H9 (cell line): Measurements from ENCODE around the gene CAMTA1. TPM values are rescaled to one million over a fixed set of nuclear protein-coding genes. Genes with fewer than 3 reads are reported as not detected.

ENCODE experiments used
- DNase-seq: peaks from one replicate; pipeline ENCODE4 v3.0.0-alpha.2; 2017
- H2AFZ ChIP-seq: one replicate; pipeline ENCODE4 v1.6.1; 2013; ENCODE audit warnings: mild to moderate bottlenecking, low read length, control low read depth, moderate library complexity
- H2AK5ac ChIP-seq: 2 replicates; pipeline ENCODE4 v1.6.1; 2013; ENCODE audit warnings: low read length, control low read depth, mixed read lengths; ENCODE audit not compliant: insufficient read length
- H2BK120ac ChIP-seq: one replicate; pipeline ENCODE4 v1.6.1; 2013; ENCODE audit warnings: low read depth, mild to moderate bottlenecking, low read length, control low read depth, inconsistent platforms; ENCODE audit not compliant: poor library complexity, severe bottlenecking
- H2BK12ac ChIP-seq: 2 replicates; pipeline ENCODE4 v1.6.1; 2013; ENCODE audit warnings: low read length, control low read depth, mixed read lengths, low read depth; ENCODE audit not compliant: insufficient read length
- H2BK15ac ChIP-seq: 2 replicates; pipeline ENCODE4 v1.6.1; 2013; ENCODE audit warnings: low read depth, low read length, control low read depth
- H2BK20ac ChIP-seq: one replicate; pipeline ENCODE4 v1.6.1; 2013; ENCODE audit warnings: low read depth, mild to moderate bottlenecking, low read length, control low read depth, inconsistent platforms; ENCODE audit not compliant: poor library complexity, severe bottlenecking
- H2BK5ac ChIP-seq: 2 replicates; pipeline ENCODE4 v1.6.1; 2013; ENCODE audit warnings: low read length, control low read depth, mixed read lengths; ENCODE audit not compliant: insufficient read length
- H3K14ac ChIP-seq: 2 replicates; pipeline ENCODE4 v1.6.1; 2013; ENCODE audit warnings: low read length, control low read depth; ENCODE audit not compliant: insufficient read depth
- H3K18ac ChIP-seq: 2 replicates; pipeline ENCODE4 v1.6.1; 2013; ENCODE audit warnings: low read depth, mild to moderate bottlenecking, mixed read lengths, low read length, control low read depth; ENCODE audit not compliant: insufficient read length
- H3K23ac ChIP-seq: 2 replicates; pipeline ENCODE4 v1.6.1; 2013; ENCODE audit warnings: low read length, control low read depth, mixed read lengths, low read depth; ENCODE audit not compliant: insufficient read length
- H3K23me2 ChIP-seq: 2 replicates; pipeline ENCODE4 v1.6.1; 2013; ENCODE audit warnings: low read depth, mild to moderate bottlenecking, mixed read lengths, low read length, control low read depth; ENCODE audit not compliant: insufficient read length, poor library complexity, severe bottlenecking
- H3K27ac ChIP-seq: 2 replicates; pipeline ENCODE4 v1.5.1; 2013; ENCODE audit warnings: low read length, control low read depth, mixed read lengths, low read depth; ENCODE audit not compliant: insufficient read length
- H3K27me3 ChIP-seq: 2 replicates; pipeline ENCODE4 v1.6.1; 2013; ENCODE audit warnings: low read length, control low read depth, inconsistent platforms; ENCODE audit not compliant: insufficient read depth
- H3K4ac ChIP-seq: 2 replicates; pipeline ENCODE4 v1.6.1; 2013; ENCODE audit warnings: low read depth, mild to moderate bottlenecking, control low read depth, inconsistent platforms, low read length, moderate library complexity
- H3K4me1 ChIP-seq: 2 replicates; pipeline ENCODE4 v1.6.1; 2013; ENCODE audit warnings: low read length, control low read depth, inconsistent platforms; ENCODE audit not compliant: insufficient read depth
- H3K4me2 ChIP-seq: 2 replicates; pipeline ENCODE4 v1.6.1; 2013; ENCODE audit warnings: low read length, control low read depth, mixed read lengths; ENCODE audit not compliant: insufficient read length, insufficient read depth
- H3K56ac ChIP-seq: 2 replicates; pipeline ENCODE4 v1.6.1; 2013; ENCODE audit warnings: low read depth, mild to moderate bottlenecking, mixed read lengths, low read length, control low read depth; ENCODE audit not compliant: insufficient read length
- H3K79me1 ChIP-seq: 2 replicates; pipeline ENCODE4 v1.6.1; 2013; ENCODE audit warnings: low read depth, mild to moderate bottlenecking, moderate library complexity, low read length, control low read depth, inconsistent platforms; ENCODE audit not compliant: insufficient read depth, poor library complexity, severe bottlenecking
- H3K79me2 ChIP-seq: 2 replicates; pipeline ENCODE4 v1.6.1; 2013; ENCODE audit warnings: low read length, control low read depth, inconsistent platforms; ENCODE audit not compliant: insufficient read depth
- H3K9ac ChIP-seq: 2 replicates; pipeline ENCODE4 v1.6.1; 2013; ENCODE audit warnings: low read length, control low read depth, mixed read lengths; ENCODE audit not compliant: insufficient read length; ENCODE audit errors: extremely low read depth
- H3K9me3 ChIP-seq: one replicate; pipeline ENCODE4 v1.6.1; 2013; ENCODE audit warnings: low read depth, low read length, inconsistent platforms; ENCODE audit not compliant: control insufficient read depth
- H3T11ph ChIP-seq: one replicate; pipeline ENCODE4 v1.6.1; 2013; ENCODE audit warnings: mild to moderate bottlenecking, low read length, control low read depth, inconsistent platforms
- H4K20me1 ChIP-seq: one replicate; pipeline ENCODE4 v1.6.1; 2013; ENCODE audit not compliant: control insufficient read depth, insufficient read length, insufficient read depth
- H4K5ac ChIP-seq: 2 replicates; pipeline ENCODE4 v1.6.1; 2013; ENCODE audit warnings: low read depth, mild to moderate bottlenecking, mixed read lengths, low read length, control low read depth; ENCODE audit not compliant: insufficient read length
- H4K8ac ChIP-seq: replicated peaks from 2 replicates; pipeline ENCODE4 v1.6.1; 2013; ENCODE audit warnings: low read length, control low read depth, mixed read lengths, low read depth; ENCODE audit not compliant: insufficient read length
- H4K91ac ChIP-seq: 2 replicates; pipeline ENCODE4 v1.6.1; 2013; ENCODE audit warnings: low read depth, mild to moderate bottlenecking, moderate library complexity, mixed read lengths, low read length, control low read depth; ENCODE audit not compliant: insufficient read length
- H3K27ac Mint-ChIP-seq, 3 experiments: 2 replicates in 2 of 3; 3 replicates in 1 of 3; pipeline ENCODE4 v1.8.0; 2020 to 2021; ENCODE audit warnings: mixed read lengths in 3 of 3, mild to moderate bottlenecking in 1 of 3, moderate library complexity in 1 of 3
- H3K27me3 Mint-ChIP-seq: 2 replicates; pipeline ENCODE4 v1.8.0; 2021; ENCODE audit warnings: low read depth, mild to moderate bottlenecking, moderate library complexity, mixed read lengths
- H3K36me3 Mint-ChIP-seq, 3 experiments: 2 replicates in 2 of 3; 3 replicates in 1 of 3; pipeline ENCODE4 v1.8.0; 2020 to 2021; ENCODE audit warnings: low read depth in 3 of 3, mixed read lengths in 3 of 3; ENCODE audit not compliant: insufficient read depth in 1 of 3
- H3K4me1 Mint-ChIP-seq, 2 experiments: 2 replicates each; pipeline ENCODE4 v1.8.0; 2020; ENCODE audit warnings: mixed read lengths in 2 of 2
- H3K4me3 Mint-ChIP-seq, 2 experiments: 2 replicates in 1 of 2; 3 replicates in 1 of 2; pipeline ENCODE4 v1.8.0; 2020 to 2021; ENCODE audit warnings: mild to moderate bottlenecking in 2 of 2, mixed read lengths in 2 of 2, moderate library complexity in 1 of 2
- H3K9me3 Mint-ChIP-seq, 2 experiments: 2 replicates in 1 of 2; 3 replicates in 1 of 2; pipeline ENCODE4 v1.8.0; 2020; ENCODE audit warnings: mild to moderate bottlenecking in 2 of 2, mixed read lengths in 2 of 2, moderate library complexity in 1 of 2
- CTCF ChIP-seq: fragments of 200-600 bp; sonication (generic); conservative IDR thresholded peaks from 3 replicates; pipeline ENCODE4 v1.8.0; 2021; ENCODE audit warnings: antibody characterized with exemption, mild to moderate bottlenecking
- WGBS: extraction: QIAGEN DNeasy Blood & Tissue Kit; methylation state at CpG from one replicate; pipeline ENCODE4 v1.1.7; 2013; ENCODE audit warnings: missing lambda C conversion rate, low lambda C conversion rate, mixed read lengths; ENCODE audit not compliant: insufficient read length; ENCODE audit errors: extremely low coverage; 5-methylcytosine and 5-hydroxymethylcytosine counted together
- total RNA-seq: library from RNA; stranded (reverse); gene quantifications from 2 replicates; pipeline ENCODE4 v1.2.1, GENCODE V29; 2021

CAMTA1 gene
- total RNA-seq, 1 experiment from 2014 or later: 115 TPM

- Histone ChIP-seq H3K4me1 (no peaks in the 10 kb centered on the region), H4K8ac (no peak overlapping the region), H3K4ac (no peak overlapping the region), H2BK15ac (no peak overlapping the region), H3K9ac (no peak overlapping the region), H3K14ac (no peak overlapping the region), H4K91ac (no peak overlapping the region), H3K23ac (no peak overlapping the region), H3K56ac (no peak overlapping the region), H4K20me1 (no peaks in the 10 kb centered on the region), H2BK12ac (no peak overlapping the region), H2AFZ (no peak overlapping the region), H3K4me2 (no peak overlapping the region), H3K23me2 (no peaks in the 10 kb centered on the region), H2BK5ac (no peak overlapping the region), H3T11ph (no peak overlapping the region), H3K79me2 (no peaks in the 10 kb centered on the region), H2AK5ac (no peak overlapping the region), H3K79me1 (no peaks in the 10 kb centered on the region), H3K27me3 (no peaks in the 10 kb centered on the region), H2BK120ac (no peak overlapping the region), H3K18ac (no peak overlapping the region), H3K27ac (no peak overlapping the region), H4K5ac (no peak overlapping the region), H2BK20ac (no peak overlapping the region), H3K9me3 (no peaks in the 10 kb centered on the region)
- H3K27me3 Mint-ChIP-seq: no peaks in the 10 kb centered on the region
- no peak overlapping the region for H3K27ac Mint-ChIP-seq
- H3K9me3 Mint-ChIP-seq: no peaks in the 10 kb centered on the region
- WGBS: no CpG with 5 or more reads among the region's 2 CpGs
- no peak overlapping the region for H3K4me3 Mint-ChIP-seq
- H3K4me1 Mint-ChIP-seq: peaks cover 2 to 3% of the 10 kb centered on the region in 2 experiments; a peak in 3 of 4 replicates
- H3K36me3 Mint-ChIP-seq: peaks cover 9 to 25% (median 11%) of the 10 kb centered on the region in 3 experiments; a peak in 6 of 7 replicates
- TF ChIP-seq CTCF: no peak
- DNase-seq: no peak
Measured at GRCh38 chr1:7733276-7733675, 948.0 kb downstream of the CAMTA1 start.
